Activated CD4-positive, alpha-beta T cell treated with anti-CD3 and anti-CD28 coated beads for 36 hours (primary cell): ENCODE measurements around the gene CASQ2. TPM values are rescaled to one million over a fixed set of nuclear protein-coding genes. Genes with fewer than 3 reads are reported as not detected.

Experiments used
- ATAC-seq: fragments of 200-7000 bp; cut with Tn5 transposase; one replicate; pipeline ENCODE4 v1.10.0; 2021; ENCODE audit warnings: mild to moderate bottlenecking, moderate library complexity
- CTCF ChIA-PET: fragments of 350-600 bp; sonication (Branson Sonifier 250); formaldehyde crosslinking; loops from one replicate; lab custom pipeline; 2021; ENCODE audit warnings: antibody characterized with exemption; lab: Charles Lee
- POLR2A ChIA-PET: fragments of 350-600 bp; sonication (Branson Sonifier 250); formaldehyde crosslinking; loops from one replicate; lab custom pipeline; 2021; ENCODE audit warnings: antibody characterized with exemption, inconsistent platforms; lab: Charles Lee
- DNase-seq: peaks from one replicate; pipeline ENCODE4 v3.0.0-alpha.2; 2020
- H3K27ac Mint-ChIP-seq: one replicate; pipeline ENCODE4 v1.8.0; 2021; ENCODE audit warnings: mixed read lengths
- H3K27me3 Mint-ChIP-seq: one replicate; pipeline ENCODE4 v1.8.0; 2021; ENCODE audit warnings: mixed read lengths
- H3K36me3 Mint-ChIP-seq: one replicate; pipeline ENCODE4 v1.8.0; 2021; ENCODE audit warnings: low read depth, mixed read lengths
- H3K4me1 Mint-ChIP-seq: one replicate; pipeline ENCODE4 v1.8.0; 2021; ENCODE audit warnings: mixed read lengths
- H3K4me3 Mint-ChIP-seq: one replicate; pipeline ENCODE4 v1.8.0; 2021; ENCODE audit warnings: mild to moderate bottlenecking, moderate library complexity, mixed read lengths
- H3K9me3 Mint-ChIP-seq: one replicate; pipeline ENCODE4 v1.8.0; 2021; ENCODE audit warnings: low read depth, mixed read lengths
- intact Hi-C, 2 experiments: fragments of 100-400 bp; cut with DNase I in 1 of 2; cut with micrococcal nuclease in 1 of 2; formaldehyde crosslinking; loops; one replicate each; pipeline versions ENCODE4 v1.14.2 to v1.15.1; 2022 to 2024; cut with DNase I, micrococcal nuclease
- total RNA-seq, 2 experiments: library from RNA; stranded (reverse); gene quantifications; one replicate each; pipeline ENCODE4 v1.2.3, GENCODE V29; 2021

The CASQ2 gene
- total RNA-seq, 2 experiments from 2014 or later, result not detected

DNA sequence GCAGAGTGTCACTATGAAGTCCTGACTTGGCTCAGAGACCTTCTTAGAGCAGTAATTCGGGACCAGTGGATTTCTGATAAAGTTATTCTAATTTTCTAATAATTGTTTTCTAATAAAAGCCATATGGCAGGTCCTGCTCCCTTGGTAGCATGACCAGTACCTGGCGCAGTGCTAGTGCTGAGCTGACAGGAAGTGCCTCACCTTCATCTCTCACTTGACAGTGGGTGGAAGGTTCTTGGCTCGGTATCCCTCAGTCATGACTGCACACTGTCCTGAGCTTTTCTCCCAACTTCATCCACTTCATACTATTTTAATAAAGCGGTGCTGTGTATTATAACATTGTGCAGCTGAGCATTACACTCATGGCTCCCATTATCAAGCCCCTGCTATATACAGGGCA is 112.6 kb downstream of the CASQ2 start:
- ATAC-seq (peak; percentile 36), DNase-seq (no peak)
- ChIA-PET POLR2A (no interaction called here), CTCF (no interaction called here)
- intact Hi-C loops, result no loop called here
- H3K4me1 Mint-ChIP-seq, result peaks cover 9% of the 10 kb centered on the region
- H3K27ac Mint-ChIP-seq, result no peak overlapping the region
- no peak overlapping the region for H3K4me3 Mint-ChIP-seq
- no peaks in the 10 kb centered on the region for H3K9me3 Mint-ChIP-seq
- no peaks in the 10 kb centered on the region for H3K27me3 Mint-ChIP-seq
- no peaks in the 10 kb centered on the region for H3K36me3 Mint-ChIP-seq

GRCh38 chr1:115655306-115655663 is 113.2 kb downstream of the CASQ2 start:
- Mint-ChIP-seq H3K4me3 (no peak overlapping the region), H3K27me3 (no peaks in the 10 kb centered on the region), H3K4me1 (peaks cover 9% of the 10 kb centered on the region), H3K27ac (no peak overlapping the region), H3K9me3 (no peaks in the 10 kb centered on the region), H3K36me3 (no peaks in the 10 kb centered on the region)
- DNase-seq (no peak), ATAC-seq (peak; percentile 33)
- ChIA-PET POLR2A (no interaction called here), CTCF (no interaction called here)
- intact Hi-C loops, result no loop called here

DNA sequence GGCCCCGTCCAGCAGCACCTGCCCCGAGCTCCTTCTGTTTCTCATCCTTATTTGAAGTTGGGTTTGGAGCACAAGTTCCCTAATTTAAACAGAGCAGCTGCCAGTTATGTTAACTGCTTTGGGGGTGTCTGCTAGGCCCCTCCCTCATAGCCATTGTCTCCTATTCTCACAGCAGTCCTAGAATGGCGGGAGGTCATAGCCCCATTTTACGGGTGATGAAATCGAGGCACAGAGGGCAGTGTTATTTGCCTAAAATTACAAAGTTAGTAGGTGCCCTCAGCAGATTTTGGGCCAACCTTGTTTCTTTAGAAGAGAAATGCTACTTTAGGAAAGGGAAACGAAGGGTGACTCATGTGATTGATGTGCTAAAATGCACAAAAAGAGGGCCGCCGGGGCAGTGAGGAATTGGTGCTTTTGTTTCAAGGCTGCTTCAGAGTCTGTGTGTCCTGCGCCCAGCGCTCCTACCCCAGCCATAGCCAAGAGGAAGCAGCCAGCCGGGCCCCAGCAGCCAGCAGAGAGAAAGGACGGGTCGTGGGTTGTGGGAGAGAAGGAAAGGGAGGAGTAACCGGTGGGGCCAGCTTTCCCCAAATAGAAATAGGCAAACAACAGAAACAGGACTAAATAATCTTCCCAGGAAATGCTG is 113.7 kb downstream of the CASQ2 start:
- H3K9me3 Mint-ChIP-seq, result no peaks in the 10 kb centered on the region

GRCh38 chr1:115654125-115654524 is 114.4 kb downstream of the CASQ2 start:
- H3K9me3 Mint-ChIP-seq, result no peaks in the 10 kb centered on the region

More for the DNA sequence above, 113.7 kb downstream of the CASQ2 start:
- no peak overlapping the region for H3K27ac Mint-ChIP-seq
- H3K4me1 Mint-ChIP-seq, result peaks cover 9% of the 10 kb centered on the region
- peaks cover 2% of the 10 kb centered on the region for H3K27me3 Mint-ChIP-seq
- ATAC-seq (no peak), DNase-seq (no peak)
- H3K4me3 Mint-ChIP-seq, result no peak overlapping the region
- ChIA-PET POLR2A (no interaction called here), CTCF (no interaction called here)
- intact Hi-C loops, result no loop called here
- H3K36me3 Mint-ChIP-seq, result no peaks in the 10 kb centered on the region

DNA sequence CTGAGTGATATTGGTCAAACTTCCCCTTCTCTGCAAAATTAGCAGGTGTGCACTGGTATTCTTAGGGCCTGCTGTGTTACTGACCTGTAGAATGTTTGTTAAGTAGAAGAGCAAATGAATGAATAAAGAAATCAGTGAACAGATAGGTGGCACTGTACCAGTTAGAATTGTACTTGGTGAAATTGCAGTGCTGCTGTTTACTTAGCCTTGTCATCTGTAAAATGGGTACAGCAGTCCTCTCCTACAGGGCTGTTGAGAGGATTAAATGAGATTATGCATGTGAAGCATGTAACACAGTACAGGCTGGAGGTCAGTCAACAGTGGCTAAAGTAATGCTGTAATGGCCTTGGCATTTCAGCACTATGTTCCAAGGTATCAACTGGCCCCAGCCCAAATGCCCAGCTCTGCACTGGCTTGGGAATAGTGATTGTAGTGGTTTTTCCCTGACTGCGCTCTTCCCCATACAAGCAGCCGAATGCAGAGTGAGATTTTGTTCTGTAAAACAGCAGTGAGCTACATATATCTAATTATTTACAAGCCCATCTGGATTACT is 116.2 kb downstream of the CASQ2 start:
- no peak for DNase-seq
- peaks cover 4% of the 10 kb centered on the region for H3K27me3 Mint-ChIP-seq
- intact Hi-C loops, result no loop called here
- no peak for ATAC-seq
- ChIA-PET POLR2A (no interaction called here), CTCF (interaction anchor here (1.2 kb wide), 1 partner anchor 54 kb away, joined by 3 read pairs; no protein-coding TSS in a partner anchor)
- H3K4me3 Mint-ChIP-seq, result no peak overlapping the region
- H3K36me3 Mint-ChIP-seq, result no peaks in the 10 kb centered on the region
- no peak overlapping the region for H3K27ac Mint-ChIP-seq
- H3K9me3 Mint-ChIP-seq, result no peaks in the 10 kb centered on the region
- peaks cover 9% of the 10 kb centered on the region for H3K4me1 Mint-ChIP-seq

More at GRCh38 chr1:115654125-115654524, 114.4 kb downstream of the CASQ2 start:
- H3K27ac Mint-ChIP-seq, result no peak overlapping the region
- DNase-seq, result no peak
- intact Hi-C loops, result no loop called here
- H3K4me1 Mint-ChIP-seq, result peaks cover 9% of the 10 kb centered on the region
- no peak for ATAC-seq
- H3K4me3 Mint-ChIP-seq, result no peak overlapping the region
- H3K36me3 Mint-ChIP-seq, result no peaks in the 10 kb centered on the region
- peaks cover 4% of the 10 kb centered on the region for H3K27me3 Mint-ChIP-seq
- ChIA-PET CTCF (no interaction called here), POLR2A (no interaction called here)

- ATAC-seq (no peak), DNase-seq (no peak)
- intact Hi-C loops, result no loop called here
- Mint-ChIP-seq H3K9me3 (no peaks in the 10 kb centered on the region), H3K36me3 (no peaks in the 10 kb centered on the region), H3K27ac (no peak overlapping the region), H3K4me3 (no peak overlapping the region), H3K4me1 (peaks cover 9% of the 10 kb centered on the region), H3K27me3 (peaks cover 4% of the 10 kb centered on the region)
- POLR2A ChIA-PET, result no interaction called here
- CTCF ChIA-PET, result no interaction called here
Observed at GRCh38 chr1:115651391-115651790, 117.1 kb downstream of the CASQ2 start.

GRCh38 chr1:115650961-115651360 is 117.6 kb downstream of the CASQ2 start:
- H3K27ac Mint-ChIP-seq, result no peak overlapping the region

More at GRCh38 chr1:115650961-115651360, 117.6 kb downstream of the CASQ2 start:
- DNase-seq, result no peak
- intact Hi-C loops, result no loop called here
- Mint-ChIP-seq H3K36me3 (no peaks in the 10 kb centered on the region), H3K4me3 (no peak overlapping the region), H3K4me1 (peaks cover 9% of the 10 kb centered on the region), H3K9me3 (no peaks in the 10 kb centered on the region), H3K27me3 (peaks cover 4% of the 10 kb centered on the region)
- ATAC-seq, result no peak
- POLR2A ChIA-PET, result no interaction called here
- CTCF ChIA-PET, result no interaction called here

Other genes starting within 250 kb of the CASQ2 start
- gene VANGL1, start 126.7 kb downstream of the CASQ2 start, total RNA-seq, result 1 to 10 TPM; 3.0 to 3.4 TPM
- not detected for gene NHLH2, start 72.4 kb upstream of the CASQ2 start, total RNA-seq
- under 1 TPM; 0.23 to 0.25 TPM for gene SLC22A15, start 207.8 kb upstream of the CASQ2 start, total RNA-seq